Stimulated activated CD8-positive, alpha-beta memory T cell treated with anti-CD3 and anti-CD28 coated beads, Interleukin-12 subunit alpha, Interleukin-12 subunit beta, amount 100 ng/mL, for 24 hours (primary cell): ENCODE measurements around the gene HCAR2.
"Not testable (repeated sequence)": the region's sequence is repeated elsewhere in the genome, so short reads cannot be mapped to it uniquely, and the experiment has no call there.

Source experiments
- DNase-seq: peaks from one replicate; pipeline ENCODE4 v3.0.0-alpha.2; 2020; ENCODE audit errors: extremely low read depth

HCAR2 gene

DNA sequence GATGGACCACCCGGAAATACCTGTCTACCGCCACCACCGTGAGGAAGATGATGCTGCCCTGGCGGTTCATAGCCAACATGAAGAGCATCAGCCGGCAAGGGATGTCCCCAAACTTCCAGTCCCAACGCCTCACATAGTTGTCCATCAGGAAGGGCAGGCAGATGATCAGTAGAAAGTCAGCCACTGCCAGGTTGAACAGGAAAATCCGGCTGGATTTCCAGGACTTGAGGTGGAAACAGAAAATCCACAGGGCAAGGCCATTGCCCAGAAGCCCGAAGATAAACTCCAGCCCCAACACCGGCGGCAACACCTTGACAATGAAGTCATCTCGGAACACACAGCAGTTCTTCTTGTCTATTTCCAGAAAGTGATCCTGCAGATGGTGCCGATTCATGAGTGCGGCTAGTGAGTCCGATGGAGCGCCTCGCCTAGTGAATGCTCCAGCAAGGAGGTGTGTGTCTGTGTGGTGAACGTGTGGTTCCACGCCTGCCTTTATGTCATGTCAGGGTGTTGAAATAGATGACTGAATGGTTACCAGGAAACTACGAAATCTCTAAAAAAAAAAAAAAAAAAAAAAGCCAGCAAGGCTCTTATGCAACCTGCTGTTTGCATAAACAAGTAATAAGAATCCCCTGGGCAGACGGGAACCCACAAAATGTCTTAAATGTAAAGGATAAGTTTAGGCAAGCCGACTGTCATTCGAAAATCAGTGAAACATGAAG is at the start of gene HCAR2:
Gene HCAR2, minus strand, starts transcription at position 468 of the 722 bp plus-strand sequence. Its CDS starts 74 bp downstream, at position 394.
- not testable (repeated sequence) for DNase-seq

GRCh38 chr12:122752464-122753318 is 49.5 kb upstream of the HCAR2 start, which contains the start of gene DENR:
Gene DENR (plus strand): TSS chr12:122752824. CDS start chr12:122753702, 878 bp downstream.
- peak; percentile 99 for DNase-seq

DNA sequence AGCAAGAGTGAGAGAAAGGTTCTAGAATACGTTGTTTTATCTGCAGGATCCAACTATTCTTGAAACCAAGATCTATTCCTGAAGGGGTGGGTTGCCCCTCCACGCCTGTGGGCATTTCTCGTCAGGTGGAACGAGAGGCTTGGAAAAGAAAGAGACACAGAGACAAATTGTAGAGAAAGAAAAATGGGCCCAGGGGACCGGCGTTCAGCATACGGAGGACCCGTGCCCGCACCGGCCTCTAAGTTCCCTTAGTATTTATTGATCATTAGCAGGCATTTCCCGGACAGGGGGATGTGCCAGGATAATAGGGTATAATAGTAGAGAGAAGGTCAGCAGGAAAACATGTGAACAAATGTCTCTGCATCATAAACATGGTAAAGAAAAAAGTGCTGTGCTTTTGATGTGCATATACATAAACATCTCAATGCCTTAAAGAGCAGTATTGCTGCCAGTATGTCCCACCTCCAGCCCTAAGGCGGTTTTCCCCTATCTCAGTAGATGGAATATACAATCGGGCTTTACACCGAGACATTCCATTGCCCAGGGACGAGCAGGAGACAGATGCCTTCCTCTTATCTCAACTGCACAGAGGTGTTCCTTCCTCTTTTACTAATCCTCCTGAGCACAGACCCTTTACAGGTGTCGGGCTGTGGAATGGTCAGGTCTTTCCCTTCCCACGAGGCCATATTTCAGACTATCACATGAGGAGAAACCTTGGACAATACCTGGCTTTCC is 47.8 kb upstream of the HCAR2 start:
- not testable (repeated sequence) for DNase-seq

- DNase-seq, result no peak
These were observed 46.6 kb upstream of the HCAR2 start for GRCh38 chr12:122749569-122750332.

DNA sequence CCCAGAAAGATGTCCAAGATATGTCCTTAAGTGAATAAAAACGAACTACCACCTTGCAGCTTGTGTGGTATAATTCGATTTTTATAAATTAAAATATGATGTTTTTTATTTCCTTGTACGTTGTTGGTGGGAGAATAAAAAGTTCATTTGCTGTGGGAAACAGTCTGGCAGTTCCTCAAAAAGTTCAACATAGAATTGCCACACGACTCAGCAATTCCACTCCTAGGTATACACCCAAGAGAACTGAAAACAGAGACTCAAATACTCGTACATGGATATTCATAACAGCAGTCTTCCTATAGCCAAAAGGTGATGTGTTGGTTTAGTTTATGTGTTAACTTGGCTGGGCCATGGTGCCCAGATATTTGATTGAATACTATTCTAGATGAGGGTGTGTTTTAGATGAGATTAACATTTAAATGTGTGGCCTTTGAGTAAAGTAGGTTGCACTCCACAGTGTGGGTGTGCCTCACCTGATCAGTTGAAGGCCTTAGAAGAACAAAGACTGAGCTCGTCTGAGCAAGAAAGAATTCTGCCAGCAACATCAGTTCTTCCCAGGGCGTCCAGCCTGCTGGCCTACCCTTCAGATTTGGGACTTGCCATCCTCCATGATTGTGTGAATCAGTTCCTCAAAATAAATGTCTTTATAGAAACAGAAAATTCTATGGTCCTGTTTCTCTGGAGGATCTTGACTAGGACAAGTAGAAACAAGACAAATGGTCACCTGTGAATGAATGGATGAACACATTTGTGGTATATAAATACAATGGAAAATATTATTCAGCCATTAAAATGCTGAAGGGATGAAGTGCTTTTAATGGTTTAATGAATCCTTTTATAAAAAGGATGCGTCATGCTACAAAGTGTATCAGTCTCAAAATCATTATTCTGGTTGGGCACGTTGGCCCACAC is 44.3 kb upstream of the HCAR2 start:
- DNase-seq, result no peak

DNA sequence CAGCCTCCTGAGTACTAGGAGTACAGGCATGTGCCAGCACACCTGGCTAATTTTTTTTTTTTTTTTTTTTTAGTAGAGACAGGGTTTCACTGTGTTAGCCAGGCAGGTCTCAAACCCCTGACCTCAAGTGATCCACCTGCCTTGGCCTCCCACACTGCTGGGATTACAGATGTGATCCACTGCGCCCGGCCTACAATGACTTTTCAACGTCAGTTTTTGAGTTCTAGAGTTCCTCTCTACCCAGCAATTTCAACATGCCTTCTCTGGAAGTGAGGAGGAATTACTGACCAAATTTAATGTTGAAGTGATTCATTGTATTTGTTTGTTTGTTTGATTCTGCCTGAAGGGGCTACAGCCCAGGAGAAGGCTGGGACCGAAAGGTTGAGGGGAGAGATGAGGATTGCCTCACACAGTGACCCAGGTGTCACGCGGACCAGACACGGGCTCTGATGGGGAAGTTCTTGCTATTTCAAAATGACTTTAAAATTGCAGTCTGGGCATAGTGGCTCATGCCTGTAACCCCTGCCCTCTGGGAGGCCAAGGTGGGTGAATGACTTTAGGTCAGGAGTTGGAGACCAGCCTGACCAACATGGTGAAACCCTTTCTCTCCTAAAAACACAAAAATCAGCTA is 40.9 kb upstream of the HCAR2 start:
- DNase-seq, result no peak

DNA sequence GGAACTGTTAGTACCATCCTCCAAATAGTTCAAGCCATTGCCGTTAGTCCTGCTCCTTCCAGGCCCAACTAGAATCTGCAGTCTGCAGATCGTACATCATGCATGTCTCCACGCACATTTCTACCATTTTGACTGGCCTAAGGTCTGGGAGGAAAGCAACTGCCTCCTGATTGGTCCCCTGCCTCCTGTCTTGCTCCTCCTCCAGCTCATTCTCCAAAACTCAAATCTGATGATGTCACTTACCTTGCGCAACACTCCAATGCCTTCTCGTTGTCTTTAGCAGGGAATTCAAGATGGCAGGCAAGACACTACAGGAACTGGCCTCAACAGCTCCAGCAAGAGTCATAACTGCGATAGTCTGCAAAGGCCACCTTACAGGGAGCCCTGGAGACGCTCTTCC is 37.2 kb upstream of the HCAR2 start:
- no peak for DNase-seq

- DNase-seq, result no peak
These were observed 35.4 kb upstream of the HCAR2 start for GRCh38 chr12:122738571-122738970.

DNA sequence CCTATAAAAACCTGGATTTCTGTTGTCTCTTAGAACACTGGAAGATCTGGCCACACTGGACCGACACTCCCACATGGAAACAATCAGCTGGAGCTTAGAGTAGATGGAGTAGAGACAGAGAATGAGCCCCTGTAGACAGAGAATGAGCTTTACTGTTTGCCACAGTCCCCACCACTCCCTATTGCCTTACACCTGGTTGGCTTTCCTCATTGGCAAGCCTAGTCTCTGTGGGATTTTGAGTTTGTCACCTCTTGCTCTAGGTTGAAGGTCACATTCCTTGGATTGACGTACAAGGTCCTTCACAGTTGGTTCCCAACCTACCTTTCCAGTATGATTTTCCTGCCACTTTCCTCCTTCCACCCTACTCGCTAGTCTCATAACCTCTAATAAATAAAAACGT is 29.5 kb upstream of the HCAR2 start:
- DNase-seq, result no peak

DNA sequence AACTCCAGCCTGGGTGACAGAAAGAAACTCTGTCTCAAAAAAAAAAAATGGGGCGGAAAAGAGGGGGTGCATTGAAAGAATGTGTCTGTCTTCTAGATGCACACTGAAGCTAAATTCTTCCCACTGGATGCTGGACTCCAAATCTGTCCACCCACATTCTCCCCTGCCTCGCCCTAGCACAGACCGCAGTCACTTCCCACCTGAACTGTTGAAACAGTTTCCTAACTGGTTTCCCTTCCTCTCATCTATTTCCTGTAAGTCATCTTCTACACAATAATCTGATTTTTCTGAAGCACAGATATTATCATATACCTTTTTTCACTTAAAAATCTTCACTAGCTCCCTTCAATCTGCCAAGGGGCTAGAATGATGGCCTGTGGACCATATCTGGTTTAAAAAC is 29.0 kb upstream of the HCAR2 start:
- DNase-seq, result no peak

DNA sequence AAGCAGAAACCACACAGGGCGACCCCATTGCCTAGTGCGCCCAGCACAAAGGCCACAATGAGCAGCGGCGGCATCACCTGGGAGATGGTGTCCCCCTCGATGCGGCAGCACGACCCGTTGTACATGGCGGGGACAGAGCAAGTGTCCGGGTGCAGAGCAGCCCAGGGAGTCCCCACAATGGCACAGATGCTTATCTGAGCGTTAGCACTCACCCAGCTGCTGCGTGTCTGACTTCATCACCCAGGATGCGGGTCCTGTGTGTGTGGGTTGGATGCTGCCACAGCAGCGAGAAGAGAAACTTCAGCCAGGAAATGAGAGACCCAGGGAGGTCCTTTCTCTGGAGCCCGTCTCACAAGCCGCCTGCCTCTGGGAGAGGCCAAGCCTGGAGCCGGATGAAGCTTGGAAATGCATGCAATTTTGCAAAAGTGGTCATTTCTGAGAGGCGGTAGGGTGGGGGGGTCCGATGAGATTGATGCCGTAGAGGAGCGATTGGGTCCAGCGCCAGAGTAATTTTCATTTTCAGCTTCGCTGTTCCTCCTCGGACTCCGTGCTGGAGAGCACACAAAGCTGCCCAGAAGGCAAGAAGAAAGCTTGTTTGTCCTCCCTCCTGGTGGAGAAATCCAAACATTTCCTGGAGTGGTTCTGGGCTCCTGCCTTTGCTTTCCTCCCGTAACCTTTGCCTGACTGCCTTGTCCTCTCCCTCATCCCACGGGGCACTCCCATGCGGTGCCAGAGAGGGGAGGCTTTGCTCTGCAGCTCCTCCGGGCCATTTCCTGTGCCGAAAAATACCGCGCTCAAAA is 27.3 kb upstream of the HCAR2 start, which contains the start of gene HCAR1:
Gene HCAR1, minus strand, starts transcription at position 630 of the 800 bp plus-strand sequence. Its CDS starts 505 bp downstream, at position 125.
- DNase-seq, result no peak

DNA sequence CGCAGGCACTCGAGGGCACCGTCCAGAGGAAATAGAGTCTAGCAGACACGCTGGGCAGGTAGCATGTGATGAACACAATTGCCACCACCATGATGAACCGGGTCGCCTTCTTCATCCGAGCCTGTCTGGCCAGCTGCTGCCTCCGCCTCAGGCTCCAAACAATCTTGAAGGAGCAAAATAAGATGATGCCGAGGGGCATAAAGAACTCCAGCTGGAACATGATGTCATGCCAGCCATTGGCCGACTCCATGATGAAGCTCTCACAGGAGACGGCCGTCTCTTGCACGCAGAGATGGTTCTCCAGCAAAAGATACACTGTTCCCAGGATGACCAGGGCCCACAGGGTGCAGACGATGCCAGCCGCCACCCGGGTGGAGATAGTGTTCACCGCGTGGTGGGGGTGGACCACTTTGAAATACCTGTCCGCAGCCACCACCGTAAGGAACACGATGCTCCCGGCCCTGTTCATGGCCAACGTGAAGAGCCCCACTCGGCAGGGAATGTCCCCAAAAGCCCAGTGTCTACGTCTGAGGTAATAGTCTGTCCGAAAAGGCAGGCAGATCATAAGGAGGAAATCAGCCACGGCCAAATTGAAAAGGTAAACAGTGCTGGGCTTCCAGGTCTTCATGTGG is 26.5 kb upstream of the HCAR2 start:
- DNase-seq, result no peak

- no peak for DNase-seq
These were observed 23.0 kb upstream of the HCAR2 start for GRCh38 chr12:122726080-122726558.

- no peak for DNase-seq
These were observed 22.4 kb upstream of the HCAR2 start for GRCh38 chr12:122725452-122726079.

- no peak for DNase-seq
These were observed 21.6 kb upstream of the HCAR2 start for GRCh38 chr12:122724641-122725243.

DNA sequence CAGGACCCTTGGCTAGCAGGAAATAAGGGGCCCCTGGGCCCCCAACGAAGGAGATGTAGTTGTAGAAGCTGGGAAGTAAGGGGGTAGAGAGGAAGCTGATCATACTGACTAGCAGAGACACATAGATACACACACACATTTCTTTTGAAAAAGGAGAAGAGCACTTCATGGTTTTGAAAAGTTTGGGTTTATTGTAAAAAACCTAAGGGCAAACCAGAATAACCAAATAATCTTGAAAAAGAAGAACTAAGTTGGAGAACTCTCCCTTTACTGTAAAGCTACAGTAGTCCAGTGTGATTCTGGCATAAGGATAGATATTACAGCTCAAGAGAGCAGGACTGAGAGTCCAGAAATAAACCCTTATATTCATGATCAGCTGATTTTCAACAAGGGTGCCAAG is 19.2 kb upstream of the HCAR2 start:
- no peak for DNase-seq

DNA sequence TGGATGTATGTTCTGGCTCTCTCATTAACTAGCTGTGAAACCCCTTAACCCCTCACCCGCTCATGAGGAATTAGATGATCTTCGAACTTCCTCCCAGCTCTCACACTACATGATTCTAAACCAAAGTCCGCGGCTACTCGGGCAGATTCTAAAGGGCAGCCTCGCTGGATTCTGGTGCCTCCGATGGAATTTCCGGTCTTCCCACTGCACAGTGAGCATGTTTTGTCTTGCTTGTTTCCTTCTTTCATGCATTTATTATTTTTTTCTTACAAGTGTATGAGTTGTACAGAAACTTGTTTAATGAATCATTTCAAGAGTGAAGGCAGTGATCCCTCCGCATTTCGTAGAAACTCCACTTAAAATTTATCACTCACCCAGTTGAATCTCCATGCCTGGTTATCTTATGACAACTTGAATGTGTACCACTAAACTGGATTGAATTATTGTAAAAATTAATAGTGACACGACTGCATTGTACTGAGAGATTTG is 17.9 kb upstream of the HCAR2 start:
- DNase-seq, result no peak
